Tibial artery (tissue), 4 donors: ENCODE measurements around the gene CEMIP2.

Experiments used
- DNase-seq, 2 donors: peaks; one replicate each; pipeline ENCODE4 v3.0.0-alpha.2; 2019
- H3K27ac ChIP-seq, 2 donors: fragments of 200-600 bp; sonication (generic) in 1 of 2; 1 replicate in 1 of 2; 2 replicates in 1 of 2; pipeline ENCODE4 v1.5.1; 2018 to 2019; ENCODE audit warnings: mild to moderate bottlenecking in 1 of 2
- H3K27me3 ChIP-seq, 2 donors: fragments of 200-600 bp; sonication (generic) in 1 of 2; one replicate each; pipeline versions ENCODE4 v1.5.1 to v1.6.0; 2016 to 2019
- H3K36me3 ChIP-seq, 3 donors: fragments of 200-600 bp; sonication (generic) in 2 of 3; one replicate each; pipeline ENCODE4 v1.5.1; 2016 to 2019; ENCODE audit warnings: mild to moderate bottlenecking in 2 of 3
- H3K4me1 ChIP-seq, 4 donors: fragments of 200-600 bp; sonication (generic) in 2 of 4; 1 replicate in 3 of 4; 2 replicates in 1 of 4; pipeline ENCODE4 v1.5.1; 2016 to 2019
- H3K4me3 ChIP-seq, 2 donors: fragments of 200-600 bp; sonication (generic) in 1 of 2; 1 replicate in 1 of 2; 2 replicates in 1 of 2; pipeline ENCODE4 v1.5.1; 2018 to 2019; ENCODE audit warnings: mild to moderate bottlenecking in 2 of 2
- H3K9me3 ChIP-seq, 3 donors: fragments of 200-600 bp; sonication (generic) in 1 of 3; one replicate each; pipeline ENCODE4 v1.5.1; 2016 to 2019
- intact Hi-C: fragments of 100-400 bp; cut with DNase I; formaldehyde crosslinking; loops from one replicate; pipeline ENCODE4 v1.15.0; 2023; ENCODE audit warnings: low total_unique reads
- TF ChIP-seq, protein P1 (sequence below), 2 experiments: fragments of 200-600 bp in 1 of 2; fragments of 450-650 bp in 1 of 2; IDR thresholded peaks; one replicate each; pipeline ENCODE4 v1.5.1; 2017 to 2019; ENCODE audit warnings: antibody characterized with exemption in 2 of 2, mild to moderate bottlenecking in 1 of 2, moderate library complexity in 1 of 2

The CEMIP2 gene

DNA sequence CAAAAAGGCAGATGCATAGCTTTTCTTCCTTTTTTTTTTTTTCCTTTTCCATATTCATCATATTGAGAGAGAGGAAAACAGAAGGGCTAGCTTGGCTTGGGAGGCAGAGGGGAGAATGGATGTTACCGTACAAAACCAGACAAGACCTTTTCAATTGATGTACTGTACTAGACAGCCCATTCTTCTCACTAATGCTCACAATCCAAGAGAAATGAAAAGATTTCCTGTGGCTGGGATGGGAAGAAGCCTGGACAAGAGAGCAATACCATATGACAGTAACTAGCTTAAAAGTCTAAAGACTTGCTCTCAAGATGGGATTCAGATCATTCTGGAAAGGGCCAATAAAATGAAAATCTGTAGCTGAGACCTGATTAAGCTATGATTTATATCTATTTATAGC, 3.4 kb downstream of the CEMIP2 start:
- TF ChIP-seq, protein P1, sequence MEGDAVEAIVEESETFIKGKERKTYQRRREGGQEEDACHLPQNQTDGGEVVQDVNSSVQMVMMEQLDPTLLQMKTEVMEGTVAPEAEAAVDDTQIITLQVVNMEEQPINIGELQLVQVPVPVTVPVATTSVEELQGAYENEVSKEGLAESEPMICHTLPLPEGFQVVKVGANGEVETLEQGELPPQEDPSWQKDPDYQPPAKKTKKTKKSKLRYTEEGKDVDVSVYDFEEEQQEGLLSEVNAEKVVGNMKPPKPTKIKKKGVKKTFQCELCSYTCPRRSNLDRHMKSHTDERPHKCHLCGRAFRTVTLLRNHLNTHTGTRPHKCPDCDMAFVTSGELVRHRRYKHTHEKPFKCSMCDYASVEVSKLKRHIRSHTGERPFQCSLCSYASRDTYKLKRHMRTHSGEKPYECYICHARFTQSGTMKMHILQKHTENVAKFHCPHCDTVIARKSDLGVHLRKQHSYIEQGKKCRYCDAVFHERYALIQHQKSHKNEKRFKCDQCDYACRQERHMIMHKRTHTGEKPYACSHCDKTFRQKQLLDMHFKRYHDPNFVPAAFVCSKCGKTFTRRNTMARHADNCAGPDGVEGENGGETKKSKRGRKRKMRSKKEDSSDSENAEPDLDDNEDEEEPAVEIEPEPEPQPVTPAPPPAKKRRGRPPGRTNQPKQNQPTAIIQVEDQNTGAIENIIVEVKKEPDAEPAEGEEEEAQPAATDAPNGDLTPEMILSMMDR (IDR thresholded peaks at IDR 0.05): no peak
- H3K4me3 ChIP-seq: no peak overlapping the region
- H3K36me3 ChIP-seq: no peaks in the 10 kb centered on the region
- no peak overlapping the region for H3K27ac ChIP-seq
- intact Hi-C loops: loop anchor here (5.0 to 10.0 kb wide), 2 partner anchors 47 to 160 kb away; no protein-coding TSS in a partner anchor
- no peaks in the 10 kb centered on the region for H3K27me3 ChIP-seq
- H3K4me1 ChIP-seq: peaks cover 0 to 45% (median 26%) of the 10 kb centered on the region in 4 donors
- no peak for DNase-seq
- H3K9me3 ChIP-seq: no peaks in the 10 kb centered on the region

DNA sequence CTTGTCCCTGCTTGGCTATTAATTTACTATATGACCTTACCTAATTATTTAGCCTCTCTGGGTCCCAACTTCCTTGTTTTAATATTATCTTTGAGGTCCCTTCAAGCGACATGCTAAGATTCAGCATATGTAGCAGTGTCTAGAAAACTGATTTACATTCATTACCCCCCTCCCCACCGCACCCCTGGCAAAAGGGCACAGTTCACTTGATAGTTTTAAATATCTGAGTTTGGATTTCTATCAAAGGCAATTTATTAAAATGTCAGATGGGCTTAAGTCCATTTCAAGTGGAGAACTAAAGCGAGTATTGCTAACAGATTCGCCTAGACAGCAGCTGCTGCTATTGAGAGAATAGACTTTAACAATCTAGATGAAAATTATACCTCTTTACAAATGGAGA, 3.9 kb downstream of the CEMIP2 start:
- TF ChIP-seq, protein P1 (IDR thresholded peaks at IDR 0.05): no peak
- no peaks in the 10 kb centered on the region for H3K9me3 ChIP-seq
- DNase-seq: no peak
- peaks cover 0 to 41% (median 26%) of the 10 kb centered on the region in 4 donors for H3K4me1 ChIP-seq
- intact Hi-C loops: loop anchor here (10.0 kb wide), 1 partner anchor 160 kb away; no protein-coding TSS in a partner anchor
- H3K36me3 ChIP-seq: no peaks in the 10 kb centered on the region
- H3K4me3 ChIP-seq: no peak overlapping the region
- H3K27me3 ChIP-seq: no peaks in the 10 kb centered on the region
- H3K27ac ChIP-seq: no peak overlapping the region

DNA sequence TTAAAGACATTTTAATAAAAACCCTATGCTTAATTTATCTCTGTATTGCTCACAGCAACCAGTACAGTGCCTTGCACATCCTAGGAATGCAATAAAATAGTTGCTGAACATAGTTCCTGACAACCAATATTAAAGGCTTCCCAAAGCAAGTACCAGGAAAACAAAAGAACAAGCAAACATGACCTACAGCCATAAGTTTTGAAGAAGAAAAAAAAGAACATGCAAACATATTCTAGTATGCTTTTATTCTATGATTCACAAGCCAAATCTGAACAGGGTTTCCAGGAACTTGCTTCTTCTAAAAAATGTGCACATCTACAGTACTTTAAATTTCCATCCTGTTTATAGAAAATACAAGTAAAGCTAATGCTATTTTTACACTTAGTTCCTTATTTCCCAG, 4.5 kb downstream of the CEMIP2 start:
- Histone ChIP-seq H3K9me3 (no peaks in the 10 kb centered on the region), H3K27me3 (no peaks in the 10 kb centered on the region), H3K4me3 (no peak overlapping the region), H3K27ac (no peak overlapping the region), H3K4me1 (peaks cover 0 to 41% (median 23%) of the 10 kb centered on the region in 4 donors), H3K36me3 (no peaks in the 10 kb centered on the region)
- TF ChIP-seq, protein P1 (IDR thresholded peaks at IDR 0.05): no peak
- intact Hi-C loops: loop anchor here (10.0 kb wide), 1 partner anchor 159 kb away; no protein-coding TSS in a partner anchor
- DNase-seq: no peak

DNA sequence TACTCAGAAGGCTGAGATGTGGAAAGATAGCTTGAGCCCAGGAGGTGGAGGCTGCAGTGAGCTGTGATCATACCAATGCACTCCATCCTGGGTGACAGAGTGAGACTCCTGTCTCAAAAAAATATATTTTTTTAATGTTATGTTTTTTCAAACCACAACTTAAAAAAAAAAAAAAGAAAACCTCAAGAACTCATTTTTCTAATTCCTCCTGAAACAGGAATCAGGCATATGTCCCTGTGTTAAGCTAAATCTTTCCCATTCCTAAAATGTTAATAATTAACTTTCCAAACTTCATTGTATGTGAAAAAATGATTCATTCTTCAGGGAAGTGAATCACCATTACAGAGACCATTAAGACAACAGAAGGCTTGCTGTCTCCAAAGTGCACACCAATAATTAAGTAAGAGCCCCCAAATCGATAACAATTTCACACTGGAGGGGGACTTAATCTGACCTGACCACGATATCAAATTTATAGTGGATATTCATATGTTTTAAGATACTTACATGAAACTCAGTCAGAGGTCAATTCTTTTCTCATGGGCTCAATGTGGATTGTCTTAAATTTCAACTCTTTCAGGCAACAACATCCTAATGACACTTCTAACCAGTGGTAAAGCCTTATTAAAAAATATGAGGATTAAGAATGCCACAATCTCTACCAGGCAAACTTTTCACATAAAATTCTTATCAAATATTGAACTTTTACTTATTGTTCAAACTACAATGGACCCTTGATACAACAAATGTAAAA, 5.2 kb downstream of the CEMIP2 start:
- peaks cover 0 to 48% (median 27%) of the 10 kb centered on the region in 4 donors for H3K4me1 ChIP-seq

DNA sequence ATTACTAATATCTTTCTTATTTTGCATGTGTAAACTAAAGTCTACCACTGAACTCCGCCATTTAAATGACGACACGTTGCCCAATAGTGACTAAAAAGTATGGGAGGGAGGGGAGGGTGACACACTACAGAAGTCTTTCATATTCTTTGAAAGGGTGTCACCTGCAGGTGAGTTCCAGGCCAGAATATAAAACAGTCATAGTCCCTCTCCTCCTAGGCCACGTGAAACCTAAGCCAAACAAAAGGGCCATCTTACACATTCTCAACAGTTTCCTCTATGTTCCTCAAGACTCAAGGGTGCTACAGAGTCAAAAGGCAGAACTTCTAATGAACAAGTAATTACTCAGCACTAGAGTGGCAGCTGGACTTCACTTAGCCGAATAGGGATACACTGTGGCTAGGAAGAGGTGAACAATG, 6.4 kb downstream of the CEMIP2 start:
- Histone ChIP-seq H3K36me3 (no peaks in the 10 kb centered on the region), H3K4me1 (peaks cover 0 to 44% (median 20%) of the 10 kb centered on the region in 4 donors), H3K27ac (no peak overlapping the region), H3K4me3 (no peak overlapping the region), H3K27me3 (no peaks in the 10 kb centered on the region), H3K9me3 (no peaks in the 10 kb centered on the region)
- DNase-seq: no peak
- TF ChIP-seq, protein P1 (IDR thresholded peaks at IDR 0.05): no peak
- intact Hi-C loops: loop anchor here (10.0 kb wide), 1 partner anchor 157 kb away; no protein-coding TSS in a partner anchor

More for the DNA sequence above, 5.2 kb downstream of the CEMIP2 start:
- H3K4me3 ChIP-seq: no peak overlapping the region
- H3K27ac ChIP-seq: no peak overlapping the region
- DNase-seq: no peak
- H3K9me3 ChIP-seq: no peaks in the 10 kb centered on the region
- intact Hi-C loops: loop anchor here (10.0 kb wide), 1 partner anchor 158 kb away; no protein-coding TSS in a partner anchor
- TF ChIP-seq, protein P1 (IDR thresholded peaks at IDR 0.05): no peak
- no peaks in the 10 kb centered on the region for H3K36me3 ChIP-seq
- H3K27me3 ChIP-seq: no peaks in the 10 kb centered on the region
